Sigmoid colon (tissue), 7 donors: ENCODE results near the gene FGF9. TPM values are rescaled to one million over a fixed set of nuclear protein-coding genes. Genes with fewer than 3 reads are reported as not detected.

ENCODE experiments used
- DNase-seq: peaks from one replicate; pipeline ENCODE4 v3.0.0-alpha.2; 2019
- H3K27ac ChIP-seq, 4 donors: fragments of 200-600 bp; sonication (generic); one replicate each; pipeline ENCODE4 v1.5.1; 2016 to 2019; ENCODE audit warnings: mild to moderate bottlenecking in 1 of 4
- H3K27me3 ChIP-seq, 3 donors: fragments of 200-600 bp; sonication (generic); one replicate each; pipeline ENCODE4 v1.5.1; 2019; ENCODE audit warnings: mild to moderate bottlenecking in 1 of 3
- H3K36me3 ChIP-seq, 4 donors: fragments of 200-600 bp; sonication (generic); one replicate each; pipeline ENCODE4 v1.5.1; 2016 to 2019
- H3K4me1 ChIP-seq, 4 donors: fragments of 200-600 bp; sonication (generic); one replicate each; pipeline ENCODE4 v1.5.1; 2017 to 2019
- H3K4me3 ChIP-seq, 4 donors: fragments of 200-600 bp; sonication (generic); one replicate each; pipeline ENCODE4 v1.5.1; 2017 to 2019; ENCODE audit warnings: mild to moderate bottlenecking in 2 of 4, moderate library complexity in 1 of 4
- H3K9me3 ChIP-seq, 4 donors: fragments of 200-600 bp in 3 of 4; sonication (generic) in 3 of 4; one replicate each; pipeline versions ENCODE4 v1.5.1 to v1.6.1; 2013 to 2019
- CTCF ChIP-seq, 4 experiments: fragments of 450-650 bp in 3 of 4; fragments of 200-600 bp in 1 of 4; IDR thresholded peaks; one replicate each; pipeline ENCODE4 v1.5.1; 2016 to 2019; ENCODE audit warnings: antibody characterized with exemption in 4 of 4, mild to moderate bottlenecking in 3 of 4, moderate library complexity in 2 of 4
- EP300 ChIP-seq, 4 donors: sonication (generic); formaldehyde crosslinking; IDR thresholded peaks; one replicate each; pipeline ENCODE4 v1.6.1; 2017; ENCODE audit warnings: antibody characterized with exemption in 4 of 4
- POLR2A ChIP-seq, 2 donors: fragments of 450-650 bp; IDR thresholded peaks; one replicate each; pipeline ENCODE4 v1.6.1; 2016; ENCODE audit warnings: antibody characterized with exemption in 2 of 2, mild to moderate bottlenecking in 2 of 2, moderate library complexity in 2 of 2
- POLR2AphosphoS5 ChIP-seq, 4 donors: sonication (generic); formaldehyde crosslinking; IDR thresholded peaks; one replicate each; pipeline ENCODE4 v1.6.1; 2017; ENCODE audit warnings: antibody characterized with exemption in 4 of 4
- whole genome bisulfite sequencing, 2 donors: extraction: QIAGEN DNeasy Blood & Tissue Kit; methylation state at CpG; one replicate each; pipeline ENCODE4 v1.1.7; 2013; 5-methylcytosine and 5-hydroxymethylcytosine counted together
- intact Hi-C: fragments of 100-400 bp; cut with DNase I; formaldehyde crosslinking; loops from one replicate; pipeline ENCODE4 v1.15.1; 2023
- polyA plus RNA-seq, 3 donors: library from polyadenylated mRNA; stranded (reverse); fragments of 200-250 nt; gene quantifications; one replicate each; pipeline ENCODE4 v1.2.3, GENCODE V29; 2013
- total RNA-seq, 4 donors: library from RNA; depleted of rRNA; stranded (reverse); fragments of >200 nt; gene quantifications; one replicate each; pipeline ENCODE4 v1.1.0, GENCODE V29; 2016
- donor health status: healthy with polysubstance abuse.
- donor health status: Bipolar disorder and iron deficiency.
- donor health status: healthy.

The FGF9 gene
- total and polyA plus RNA-seq, 7 donors: 0.36 to 1.4 (median 0.60) TPM

- intact Hi-C loops: no loop called here
- no peaks in the 10 kb centered on the region for H3K36me3 ChIP-seq
- 88 to 90% methylated on average over 1 of the region's 1 CpG for WGBS, 2 donors
- no peak overlapping the region for H3K4me3 ChIP-seq
- H3K4me1 ChIP-seq: peaks cover 0 to 6% (median 0%) of the 10 kb centered on the region in 4 donors
- TF ChIP-seq POLR2A (IDR thresholded peaks at IDR 0.05) (no peak), EP300 (IDR thresholded peaks at IDR 0.05) (no peak), CTCF (IDR thresholded peaks at IDR 0.05) (no peak), POLR2AphosphoS5 (IDR thresholded peaks at IDR 0.05) (no peak)
- no peaks in the 10 kb centered on the region for H3K9me3 ChIP-seq
- no peak for DNase-seq
- H3K27ac ChIP-seq: no peak overlapping the region
- H3K27me3 ChIP-seq: no peaks in the 10 kb centered on the region
Measured at GRCh38 chr13:21748166-21748565, 77.3 kb downstream of the FGF9 start.

GRCh38 chr13:21749410-21749809 is 78.5 kb downstream of the FGF9 start:
- intact Hi-C loops: no loop called here
- TF ChIP-seq POLR2A (IDR thresholded peaks at IDR 0.05) (no peak), CTCF (IDR thresholded peaks at IDR 0.05) (no peak), POLR2AphosphoS5 (IDR thresholded peaks at IDR 0.05) (no peak), EP300 (IDR thresholded peaks at IDR 0.05) (no peak)
- Histone ChIP-seq H3K4me3 (no peak overlapping the region), H3K4me1 (peaks cover 0 to 6% (median 0%) of the 10 kb centered on the region in 4 donors), H3K36me3 (no peaks in the 10 kb centered on the region), H3K9me3 (no peaks in the 10 kb centered on the region), H3K27ac (no peak overlapping the region), H3K27me3 (no peaks in the 10 kb centered on the region)
- 66 to 79% methylated on average over 1 of the region's 1 CpG for WGBS, 2 donors
- no peak for DNase-seq

- intact Hi-C loops: no loop called here
- no peaks in the 10 kb centered on the region for H3K27me3 ChIP-seq
- 13 to 66% methylated on average over 1 of the region's 1 CpG for WGBS, 2 donors
- H3K4me1 ChIP-seq: peaks cover 0 to 6% (median 0%) of the 10 kb centered on the region in 4 donors
- no peaks in the 10 kb centered on the region for H3K36me3 ChIP-seq
- no peaks in the 10 kb centered on the region for H3K9me3 ChIP-seq
- TF ChIP-seq EP300 (IDR thresholded peaks at IDR 0.05) (no peak), POLR2A (IDR thresholded peaks at IDR 0.05) (no peak), POLR2AphosphoS5 (IDR thresholded peaks at IDR 0.05) (no peak)
- H3K27ac ChIP-seq: no peak overlapping the region
- DNase-seq: no peak
- no peak overlapping the region for H3K4me3 ChIP-seq
Measured at GRCh38 chr13:21752501-21752900, 81.6 kb downstream of the FGF9 start.

GRCh38 chr13:21753117-21753729 is 82.3 kb downstream of the FGF9 start:
- no peak for TF ChIP-seq CTCF (IDR thresholded peaks at IDR 0.05)
- TF ChIP-seq POLR2A (IDR thresholded peaks at IDR 0.05): no peak
- TF ChIP-seq POLR2AphosphoS5 (IDR thresholded peaks at IDR 0.05): no peak
- no peak for TF ChIP-seq EP300 (IDR thresholded peaks at IDR 0.05)
- WGBS, 2 donors: 29 to 59% methylated on average over 6 of the region's 6 CpGs
- H3K9me3 ChIP-seq: no peaks in the 10 kb centered on the region
- no peak overlapping the region for H3K27ac ChIP-seq
- no peaks in the 10 kb centered on the region for H3K36me3 ChIP-seq
- H3K4me3 ChIP-seq: no peak overlapping the region
- intact Hi-C loops: no loop called here
- peaks cover 0 to 3% (median 0%) of the 10 kb centered on the region in 4 donors for H3K4me1 ChIP-seq
- H3K27me3 ChIP-seq: no peaks in the 10 kb centered on the region
- no peak for DNase-seq

Other genes with a start within 250 kb of the FGF9 start
- gene ZDHHC20, start 211.8 kb upstream of the FGF9 start, total RNA-seq: 10 to 100 TPM; 49.9 to 56.7 (median 55.3) TPM
- 10 to 100 TPM; 14.4 to 25.6 (median 20.3) TPM for gene ZDHHC20, start 211.8 kb upstream of the FGF9 start, polyA plus RNA-seq
- gene MICU2, start 66.9 kb upstream of the FGF9 start, total RNA-seq: 10 to 100 TPM; 23.1 to 51.0 (median 37.5) TPM
- gene MICU2, start 66.9 kb upstream of the FGF9 start, polyA plus RNA-seq: 100 to 1,000 TPM in 1 of 3 donors, 10 to 100 TPM in 2; 45.9 to 104 (median 68.5) TPM